ENCODE data around the gene SCUBE3.

DNA sequence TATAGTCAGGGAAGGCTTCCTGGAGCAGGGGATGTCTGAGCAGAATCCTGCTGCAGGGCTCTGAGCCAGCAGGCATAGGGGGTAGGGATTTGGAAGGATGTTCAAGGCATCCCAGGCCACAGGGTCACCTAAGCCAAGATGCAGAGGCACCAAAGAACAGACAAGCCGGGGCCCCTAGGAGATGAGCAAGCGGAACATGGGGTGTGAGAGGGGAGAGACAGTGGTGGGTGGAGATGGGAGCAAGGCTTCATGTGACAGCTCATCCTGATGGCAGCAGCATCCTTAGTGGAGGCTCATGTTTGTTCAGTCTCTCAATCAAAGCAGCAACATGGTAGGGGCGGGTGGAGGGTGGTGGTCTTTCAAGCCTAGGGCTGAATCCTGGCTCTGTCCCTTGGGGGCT is 42.9 kb upstream of the SCUBE3 start:
- TF ChIP-seq, protein P1, sequence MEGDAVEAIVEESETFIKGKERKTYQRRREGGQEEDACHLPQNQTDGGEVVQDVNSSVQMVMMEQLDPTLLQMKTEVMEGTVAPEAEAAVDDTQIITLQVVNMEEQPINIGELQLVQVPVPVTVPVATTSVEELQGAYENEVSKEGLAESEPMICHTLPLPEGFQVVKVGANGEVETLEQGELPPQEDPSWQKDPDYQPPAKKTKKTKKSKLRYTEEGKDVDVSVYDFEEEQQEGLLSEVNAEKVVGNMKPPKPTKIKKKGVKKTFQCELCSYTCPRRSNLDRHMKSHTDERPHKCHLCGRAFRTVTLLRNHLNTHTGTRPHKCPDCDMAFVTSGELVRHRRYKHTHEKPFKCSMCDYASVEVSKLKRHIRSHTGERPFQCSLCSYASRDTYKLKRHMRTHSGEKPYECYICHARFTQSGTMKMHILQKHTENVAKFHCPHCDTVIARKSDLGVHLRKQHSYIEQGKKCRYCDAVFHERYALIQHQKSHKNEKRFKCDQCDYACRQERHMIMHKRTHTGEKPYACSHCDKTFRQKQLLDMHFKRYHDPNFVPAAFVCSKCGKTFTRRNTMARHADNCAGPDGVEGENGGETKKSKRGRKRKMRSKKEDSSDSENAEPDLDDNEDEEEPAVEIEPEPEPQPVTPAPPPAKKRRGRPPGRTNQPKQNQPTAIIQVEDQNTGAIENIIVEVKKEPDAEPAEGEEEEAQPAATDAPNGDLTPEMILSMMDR (IDR thresholded peaks at IDR 0.05 in 2 of 3, conservative IDR thresholded peaks at IDR 0.05 in 1 of 3; ENCODE audit: insufficient read depth in 2 of 3, low read depth in 1 of 3, low read length in 3 of 3) = no peak
- no peak for TF ChIP-seq RHOXF2B (CRISPR knock-in tag; conservative IDR thresholded peaks at IDR 0.05)
- TF ChIP-seq HDAC2 (IDR thresholded peaks at IDR 0.05) = no peak
- TF ChIP-seq ZHX1 (conservative IDR thresholded peaks at IDR 0.05; ENCODE audit: low read length) = no peak
